GM23338 (cell line): ENCODE data around the gene FILIP1L. TPM values are rescaled to one million over a fixed set of nuclear protein-coding genes. Genes with fewer than 3 reads are reported as not detected.

ENCODE experiments used
- ATAC-seq: fragments of 200-7000 bp; cut with Tn5 transposase; 3 replicates; pipeline ENCODE4 v1.9.1; 2020
- DNase-seq: peaks from one replicate; pipeline ENCODE4 v3.0.0-alpha.2; 2015; ENCODE audit warnings: low spot score
- H2AFZ ChIP-seq: fragments of 200-600 bp; sonication (generic); 2 replicates; pipeline ENCODE4 v1.8.0; 2016; ENCODE audit warnings: antibody characterized with exemption, mild to moderate bottlenecking, moderate library complexity
- H3F3A ChIP-seq: fragments of 200-600 bp; sonication (generic); replicated peaks from 2 replicates; pipeline ENCODE4 v1.8.0; 2017; ENCODE audit warnings: antibody characterized with exemption, mixed run types, low read depth
- H3K27ac ChIP-seq: fragments of 200-600 bp; sonication (generic); 2 replicates; pipeline ENCODE4 v1.6.1; 2016; ENCODE audit warnings: low read depth
- H3K27me3 ChIP-seq: fragments of 200-600 bp; sonication (generic); 2 replicates; pipeline ENCODE4 v1.8.0; 2016; ENCODE audit warnings: mild to moderate bottlenecking, mixed run types, moderate library complexity; ENCODE audit not compliant: insufficient read depth
- H3K36me3 ChIP-seq: fragments of 200-600 bp; sonication (generic); 2 replicates; pipeline ENCODE4 v1.8.0; 2016; ENCODE audit warnings: mild to moderate bottlenecking; ENCODE audit not compliant: insufficient read depth
- H3K4me1 ChIP-seq: fragments of 200-600 bp; sonication (generic); 2 replicates; pipeline ENCODE4 v1.8.0; 2016; ENCODE audit warnings: mild to moderate bottlenecking, moderate library complexity; ENCODE audit not compliant: insufficient read depth
- H3K4me2 ChIP-seq: fragments of 200-600 bp; sonication (generic); 2 replicates; pipeline ENCODE4 v1.7.1; 2017; ENCODE audit warnings: mixed run types
- H3K4me3 ChIP-seq: fragments of 200-600 bp; sonication (generic); 2 replicates; pipeline ENCODE4 v1.6.1; 2016; ENCODE audit warnings: mixed run types
- H3K79me2 ChIP-seq: fragments of 200-600 bp; sonication (generic); replicated peaks from 2 replicates; pipeline ENCODE4 v1.8.0; 2017; ENCODE audit warnings: mild to moderate bottlenecking; ENCODE audit not compliant: insufficient read depth
- H3K9me2 ChIP-seq: fragments of 200-600 bp; sonication (generic); 2 replicates; pipeline ENCODE4 v1.8.0; 2017; ENCODE audit not compliant: insufficient read depth
- H4K20me1 ChIP-seq: fragments of 200-600 bp; sonication (generic); replicated peaks from 2 replicates; pipeline ENCODE4 v1.8.0; 2017; ENCODE audit warnings: mild to moderate bottlenecking; ENCODE audit not compliant: insufficient read depth
- H3K27ac Mint-ChIP-seq: 2 replicates; pipeline ENCODE4 v1.8.0; 2020; ENCODE audit warnings: inconsistent platforms, mild to moderate bottlenecking, moderate library complexity, mixed read lengths
- H3K27me3 Mint-ChIP-seq: 3 replicates; pipeline ENCODE4 v1.8.0; 2022; ENCODE audit warnings: low read depth, mild to moderate bottlenecking, moderate library complexity, mixed read lengths, inconsistent platforms; ENCODE audit not compliant: insufficient read depth, poor library complexity
- H3K36me3 Mint-ChIP-seq: 3 replicates; pipeline ENCODE4 v1.8.0; 2021; ENCODE audit warnings: low read depth, mild to moderate bottlenecking, inconsistent platforms, moderate library complexity, mixed read lengths
- H3K4me1 Mint-ChIP-seq: 3 replicates; pipeline ENCODE4 v1.8.0; 2020; ENCODE audit warnings: mild to moderate bottlenecking, inconsistent platforms, mixed read lengths
- H3K4me3 Mint-ChIP-seq: 3 replicates; pipeline ENCODE4 v1.8.0; 2021; ENCODE audit warnings: moderate library complexity, mild to moderate bottlenecking, inconsistent platforms, mixed read lengths
- H3K9me3 Mint-ChIP-seq: 3 replicates; pipeline ENCODE4 v1.8.0; 2020; ENCODE audit warnings: moderate library complexity, mild to moderate bottlenecking, inconsistent platforms, mixed read lengths
- CREB1 ChIP-seq: fragments of 250-450 bp; sonication (Bioruptor Pico); IDR thresholded peaks from 2 replicates; pipeline ENCODE4 v1.5.0; 2020; ENCODE audit warnings: low read depth, mild to moderate bottlenecking, moderate library complexity
- EZH2 ChIP-seq: fragments of 200-600 bp; sonication (generic); IDR thresholded peaks from one replicate; pipeline ENCODE4 v1.8.0; 2017; ENCODE audit warnings: antibody characterized with exemption, mild to moderate bottlenecking, low read depth; ENCODE audit not compliant: unreplicated experiment
- EZH2phosphoT487 ChIP-seq: fragments of 200-600 bp; sonication (generic); IDR thresholded peaks from one replicate; pipeline ENCODE4 v1.8.1; 2018; ENCODE audit warnings: antibody characterized with exemption; ENCODE audit not compliant: unreplicated experiment
- JUNB ChIP-seq: IDR thresholded peaks from one replicate; pipeline ENCODE4 v1.6.1; 2016; ENCODE audit warnings: antibody characterized with exemption; ENCODE audit not compliant: unreplicated experiment
- NANOG ChIP-seq: IDR thresholded peaks from 2 replicates; pipeline ENCODE4 v1.6.1; 2016; ENCODE audit warnings: antibody characterized with exemption, borderline replicate concordance
- POLR2AphosphoS5 ChIP-seq: IDR thresholded peaks from 2 replicates; pipeline ENCODE4 v1.6.1; 2016; ENCODE audit warnings: antibody characterized with exemption, low read depth
- STAT1 ChIP-seq: IDR thresholded peaks from one replicate; pipeline ENCODE4 v1.6.1; 2016; ENCODE audit warnings: antibody characterized with exemption; ENCODE audit not compliant: unreplicated experiment
- ZNF114 ChIP-seq: fragments of 250-450 bp; sonication (Bioruptor Pico); IDR thresholded peaks from 2 replicates; pipeline ENCODE4 v1.5.0; 2020; ENCODE audit warnings: mild to moderate bottlenecking, moderate library complexity
- ZNF331 ChIP-seq: fragments of 250-450 bp; sonication (Bioruptor Pico); IDR thresholded peaks from 2 replicates; pipeline ENCODE4 v1.5.0; 2020; ENCODE audit warnings: low read depth, mild to moderate bottlenecking, moderate library complexity
- polyA plus RNA-seq: library from polyadenylated mRNA; unstranded; fragments of >200 nt; fragmentation: Nextera tagmentation; extraction: Ambion mirVana; gene quantifications from 2 replicates; pipeline ENCODE4 v1.2.1, GENCODE V29; 2016
- total RNA-seq: library from RNA; depleted of rRNA; stranded (reverse); fragments of >200 nt; shearing (Covaris generic); gene quantifications from 2 replicates; pipeline ENCODE4 v1.2.3, GENCODE V29; 2014
- TF ChIP-seq, protein P1 (sequence below): IDR thresholded peaks from 2 replicates; pipeline ENCODE4 v1.6.1; 2016; ENCODE audit warnings: antibody characterized with exemption
- TF ChIP-seq, protein P2 (sequence below): IDR thresholded peaks from one replicate; pipeline ENCODE4 v1.6.1; 2018; ENCODE audit warnings: antibody characterized with exemption; ENCODE audit not compliant: unreplicated experiment
- TF ChIP-seq, protein P3 (sequence below): fragments of 250-450 bp; sonication (Bioruptor Pico); IDR thresholded peaks from 2 replicates; pipeline ENCODE4 v1.5.0; 2020; ENCODE audit warnings: mild to moderate bottlenecking, moderate library complexity

The FILIP1L gene
- total and polyA plus RNA-seq, 2 experiments from 2014 or later = 1.6 TPM; not detected in 1

DNA sequence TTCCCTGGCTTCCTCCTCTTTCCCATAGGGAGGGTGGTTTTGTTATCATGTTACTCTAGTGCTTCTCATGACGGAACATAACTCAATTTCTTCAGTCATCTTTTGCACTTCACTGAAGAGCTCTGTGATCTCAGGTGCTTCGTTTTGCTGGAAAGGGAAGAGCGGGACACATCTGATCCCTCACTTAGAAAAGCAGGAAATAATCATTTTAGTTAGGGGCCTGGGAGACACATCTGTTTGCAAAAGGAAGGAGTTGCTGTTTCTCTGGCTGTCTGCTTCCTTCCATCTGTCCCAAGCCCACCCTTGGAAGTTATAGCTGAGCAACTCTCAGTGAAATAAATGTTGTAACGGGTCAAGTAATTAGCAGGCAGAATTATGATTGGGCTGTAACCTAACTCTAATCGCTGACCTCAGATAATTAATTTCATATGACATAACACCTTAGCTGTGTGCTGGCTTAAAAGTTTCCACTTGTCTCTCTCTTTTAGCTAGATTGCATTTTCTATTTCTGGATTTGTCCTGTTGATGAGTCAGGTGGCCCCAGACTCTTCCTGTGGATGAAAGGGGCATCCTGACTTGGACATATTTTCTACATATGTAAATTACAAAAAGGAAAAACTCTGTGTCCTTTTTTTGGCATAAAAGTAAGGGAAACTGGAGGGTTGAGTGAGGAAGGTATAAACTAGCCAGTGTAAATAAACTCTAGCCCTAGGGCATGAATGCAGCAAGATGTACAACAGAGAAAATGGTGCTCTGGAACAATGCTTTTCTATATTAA is 11.0 kb upstream of the FILIP1L start (continued):
- TF ChIP-seq JUNB (no peak), POLR2AphosphoS5 (no peak), ZNF114 (no peak), EZH2 (no peak), NANOG (no peak), STAT1 (no peak), ZNF331 (CRISPR knock-in tag) (no peak), CREB1 (no peak), EZH2phosphoT487 (no peak)
- TF ChIP-seq, protein P1, sequence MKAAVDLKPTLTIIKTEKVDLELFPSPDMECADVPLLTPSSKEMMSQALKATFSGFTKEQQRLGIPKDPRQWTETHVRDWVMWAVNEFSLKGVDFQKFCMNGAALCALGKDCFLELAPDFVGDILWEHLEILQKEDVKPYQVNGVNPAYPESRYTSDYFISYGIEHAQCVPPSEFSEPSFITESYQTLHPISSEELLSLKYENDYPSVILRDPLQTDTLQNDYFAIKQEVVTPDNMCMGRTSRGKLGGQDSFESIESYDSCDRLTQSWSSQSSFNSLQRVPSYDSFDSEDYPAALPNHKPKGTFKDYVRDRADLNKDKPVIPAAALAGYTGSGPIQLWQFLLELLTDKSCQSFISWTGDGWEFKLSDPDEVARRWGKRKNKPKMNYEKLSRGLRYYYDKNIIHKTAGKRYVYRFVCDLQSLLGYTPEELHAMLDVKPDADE = no peak
- TF ChIP-seq, protein P2, sequence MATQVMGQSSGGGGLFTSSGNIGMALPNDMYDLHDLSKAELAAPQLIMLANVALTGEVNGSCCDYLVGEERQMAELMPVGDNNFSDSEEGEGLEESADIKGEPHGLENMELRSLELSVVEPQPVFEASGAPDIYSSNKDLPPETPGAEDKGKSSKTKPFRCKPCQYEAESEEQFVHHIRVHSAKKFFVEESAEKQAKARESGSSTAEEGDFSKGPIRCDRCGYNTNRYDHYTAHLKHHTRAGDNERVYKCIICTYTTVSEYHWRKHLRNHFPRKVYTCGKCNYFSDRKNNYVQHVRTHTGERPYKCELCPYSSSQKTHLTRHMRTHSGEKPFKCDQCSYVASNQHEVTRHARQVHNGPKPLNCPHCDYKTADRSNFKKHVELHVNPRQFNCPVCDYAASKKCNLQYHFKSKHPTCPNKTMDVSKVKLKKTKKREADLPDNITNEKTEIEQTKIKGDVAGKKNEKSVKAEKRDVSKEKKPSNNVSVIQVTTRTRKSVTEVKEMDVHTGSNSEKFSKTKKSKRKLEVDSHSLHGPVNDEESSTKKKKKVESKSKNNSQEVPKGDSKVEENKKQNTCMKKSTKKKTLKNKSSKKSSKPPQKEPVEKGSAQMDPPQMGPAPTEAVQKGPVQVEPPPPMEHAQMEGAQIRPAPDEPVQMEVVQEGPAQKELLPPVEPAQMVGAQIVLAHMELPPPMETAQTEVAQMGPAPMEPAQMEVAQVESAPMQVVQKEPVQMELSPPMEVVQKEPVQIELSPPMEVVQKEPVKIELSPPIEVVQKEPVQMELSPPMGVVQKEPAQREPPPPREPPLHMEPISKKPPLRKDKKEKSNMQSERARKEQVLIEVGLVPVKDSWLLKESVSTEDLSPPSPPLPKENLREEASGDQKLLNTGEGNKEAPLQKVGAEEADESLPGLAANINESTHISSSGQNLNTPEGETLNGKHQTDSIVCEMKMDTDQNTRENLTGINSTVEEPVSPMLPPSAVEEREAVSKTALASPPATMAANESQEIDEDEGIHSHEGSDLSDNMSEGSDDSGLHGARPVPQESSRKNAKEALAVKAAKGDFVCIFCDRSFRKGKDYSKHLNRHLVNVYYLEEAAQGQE = no peak

DNA sequence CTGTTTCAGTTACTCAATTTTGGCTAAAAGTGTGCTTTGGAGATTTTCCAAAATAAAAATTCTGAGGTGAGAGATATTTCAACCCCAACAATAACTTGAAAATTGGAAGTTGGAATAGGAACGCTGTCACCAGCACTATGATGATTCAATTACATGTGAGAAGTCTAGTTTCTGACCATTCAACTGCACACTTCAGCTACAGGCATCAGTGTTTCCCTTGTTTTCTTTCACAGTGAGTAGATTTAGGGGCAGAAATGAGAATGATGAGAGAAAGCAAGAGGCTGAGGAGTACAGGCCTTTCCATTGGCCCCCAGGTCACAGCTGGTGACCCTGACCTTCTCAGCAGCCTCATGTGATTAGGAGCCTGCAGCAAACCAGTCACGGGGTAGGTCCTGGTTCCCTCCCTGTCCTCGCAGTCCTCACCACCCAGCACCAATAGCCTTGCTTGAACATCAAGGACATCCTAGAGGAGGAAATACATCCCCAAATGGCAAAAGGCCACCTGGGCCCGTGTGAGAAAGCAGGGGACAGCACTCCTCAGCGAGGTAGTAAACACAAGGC is 10.0 kb upstream of the FILIP1L start:
- H3K4me2 ChIP-seq = no peak overlapping the region
- Mint-ChIP-seq H3K27ac (no peak overlapping the region), H3K27me3 (no peaks in the 10 kb centered on the region), H3K4me3 (no peak overlapping the region), H3K4me1 (peaks cover 11% of the 10 kb centered on the region), H3K36me3 (no peaks in the 10 kb centered on the region), H3K9me3 (no peaks in the 10 kb centered on the region)
- DNase-seq (no peak), ATAC-seq (no peak)
- no peaks in the 10 kb centered on the region for H3K9me2 ChIP-seq
- H3K27me3 ChIP-seq = no peaks in the 10 kb centered on the region
- H2AFZ ChIP-seq = no peak overlapping the region
- no peaks in the 10 kb centered on the region for H3K36me3 ChIP-seq
- H3K4me3 ChIP-seq = no peak overlapping the region
- no peaks in the 10 kb centered on the region for H3K4me1 ChIP-seq
- no peaks in the 10 kb centered on the region for H3K79me2 ChIP-seq
- no peak overlapping the region for H3K27ac ChIP-seq
- H4K20me1 ChIP-seq = no peaks in the 10 kb centered on the region
- H3F3A ChIP-seq = no peaks in the 10 kb centered on the region
- TF ChIP-seq EZH2phosphoT487 = no peak
- TF ChIP-seq EZH2 = no peak
- no peak for TF ChIP-seq STAT1
- TF ChIP-seq, protein P3, sequence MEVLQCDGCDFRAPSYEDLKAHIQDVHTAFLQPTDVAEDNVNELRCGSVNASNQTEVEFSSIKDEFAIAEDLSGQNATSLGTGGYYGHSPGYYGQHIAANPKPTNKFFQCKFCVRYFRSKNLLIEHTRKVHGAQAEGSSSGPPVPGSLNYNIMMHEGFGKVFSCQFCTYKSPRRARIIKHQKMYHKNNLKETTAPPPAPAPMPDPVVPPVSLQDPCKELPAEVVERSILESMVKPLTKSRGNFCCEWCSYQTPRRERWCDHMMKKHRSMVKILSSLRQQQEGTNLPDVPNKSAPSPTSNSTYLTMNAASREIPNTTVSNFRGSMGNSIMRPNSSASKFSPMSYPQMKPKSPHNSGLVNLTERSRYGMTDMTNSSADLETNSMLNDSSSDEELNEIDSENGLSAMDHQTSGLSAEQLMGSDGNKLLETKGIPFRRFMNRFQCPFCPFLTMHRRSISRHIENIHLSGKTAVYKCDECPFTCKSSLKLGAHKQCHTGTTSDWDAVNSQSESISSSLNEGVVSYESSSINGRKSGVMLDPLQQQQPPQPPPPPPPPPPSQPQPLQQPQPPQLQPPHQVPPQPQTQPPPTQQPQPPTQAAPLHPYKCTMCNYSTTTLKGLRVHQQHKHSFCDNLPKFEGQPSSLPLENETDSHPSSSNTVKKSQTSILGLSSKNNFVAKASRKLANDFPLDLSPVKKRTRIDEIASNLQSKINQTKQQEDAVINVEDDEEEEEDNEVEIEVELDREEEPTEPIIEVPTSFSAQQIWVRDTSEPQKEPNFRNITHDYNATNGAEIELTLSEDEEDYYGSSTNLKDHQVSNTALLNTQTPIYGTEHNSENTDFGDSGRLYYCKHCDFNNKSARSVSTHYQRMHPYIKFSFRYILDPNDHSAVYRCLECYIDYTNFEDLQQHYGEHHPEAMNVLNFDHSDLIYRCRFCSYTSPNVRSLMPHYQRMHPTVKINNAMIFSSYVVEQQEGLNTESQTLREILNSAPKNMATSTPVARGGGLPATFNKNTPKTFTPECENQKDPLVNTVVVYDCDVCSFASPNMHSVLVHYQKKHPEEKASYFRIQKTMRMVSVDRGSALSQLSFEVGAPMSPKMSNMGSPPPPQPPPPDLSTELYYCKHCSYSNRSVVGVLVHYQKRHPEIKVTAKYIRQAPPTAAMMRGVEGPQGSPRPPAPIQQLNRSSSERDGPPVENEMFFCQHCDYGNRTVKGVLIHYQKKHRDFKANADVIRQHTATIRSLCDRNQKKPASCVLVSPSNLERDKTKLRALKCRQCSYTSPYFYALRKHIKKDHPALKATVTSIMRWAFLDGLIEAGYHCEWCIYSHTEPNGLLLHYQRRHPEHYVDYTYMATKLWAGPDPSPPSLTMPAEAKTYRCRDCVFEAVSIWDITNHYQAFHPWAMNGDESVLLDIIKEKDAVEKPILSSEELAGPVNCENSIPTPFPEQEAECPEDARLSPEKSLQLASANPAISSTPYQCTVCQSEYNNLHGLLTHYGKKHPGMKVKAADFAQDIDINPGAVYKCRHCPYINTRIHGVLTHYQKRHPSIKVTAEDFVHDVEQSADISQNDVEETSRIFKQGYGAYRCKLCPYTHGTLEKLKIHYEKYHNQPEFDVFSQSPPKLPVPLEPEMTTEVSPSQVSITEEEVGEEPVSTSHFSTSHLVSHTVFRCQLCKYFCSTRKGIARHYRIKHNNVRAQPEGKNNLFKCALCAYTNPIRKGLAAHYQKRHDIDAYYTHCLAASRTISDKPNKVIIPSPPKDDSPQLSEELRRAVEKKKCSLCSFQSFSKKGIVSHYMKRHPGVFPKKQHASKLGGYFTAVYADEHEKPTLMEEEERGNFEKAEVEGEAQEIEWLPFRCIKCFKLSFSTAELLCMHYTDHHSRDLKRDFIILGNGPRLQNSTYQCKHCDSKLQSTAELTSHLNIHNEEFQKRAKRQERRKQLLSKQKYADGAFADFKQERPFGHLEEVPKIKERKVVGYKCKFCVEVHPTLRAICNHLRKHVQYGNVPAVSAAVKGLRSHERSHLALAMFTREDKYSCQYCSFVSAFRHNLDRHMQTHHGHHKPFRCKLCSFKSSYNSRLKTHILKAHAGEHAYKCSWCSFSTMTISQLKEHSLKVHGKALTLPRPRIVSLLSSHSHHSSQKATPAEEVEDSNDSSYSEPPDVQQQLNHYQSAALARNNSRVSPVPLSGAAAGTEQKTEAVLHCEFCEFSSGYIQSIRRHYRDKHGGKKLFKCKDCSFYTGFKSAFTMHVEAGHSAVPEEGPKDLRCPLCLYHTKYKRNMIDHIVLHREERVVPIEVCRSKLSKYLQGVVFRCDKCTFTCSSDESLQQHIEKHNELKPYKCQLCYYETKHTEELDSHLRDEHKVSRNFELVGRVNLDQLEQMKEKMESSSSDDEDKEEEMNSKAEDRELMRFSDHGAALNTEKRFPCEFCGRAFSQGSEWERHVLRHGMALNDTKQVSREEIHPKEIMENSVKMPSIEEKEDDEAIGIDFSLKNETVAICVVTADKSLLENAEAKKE (CRISPR knock-in tag) = no peak
